ENCODE results near the gene CCDC134. TPM values are rescaled to one million over a fixed set of nuclear protein-coding genes. Genes with fewer than 3 reads are reported as not detected.

The CCDC134 gene
- total and polyA plus RNA-seq, 9 of the 15 experiments (the other 6 are each of a cell fraction or from before 2014, with no cell fraction given), result 0.56 to 11.9 (median 5.3) TPM

DNA sequence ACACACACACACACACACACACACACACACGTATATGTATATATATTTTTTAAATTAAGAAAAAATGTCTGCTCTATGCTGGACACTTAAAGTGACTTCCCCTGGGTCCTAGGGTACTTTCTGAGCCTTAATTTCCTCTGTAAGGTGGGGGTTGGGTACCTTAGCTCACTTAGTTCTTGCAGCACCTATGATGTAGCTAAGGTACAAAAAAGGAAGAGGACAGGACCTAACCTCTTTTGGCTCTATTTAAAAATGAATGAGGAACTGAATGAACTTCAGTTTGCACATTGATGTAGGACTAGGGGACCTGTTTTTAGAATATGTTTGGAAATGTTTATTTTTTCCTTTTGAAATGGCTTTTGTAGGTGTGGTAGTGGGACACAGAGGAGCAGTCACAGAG lies 43.6 kb downstream of the CCDC134 start:
- in situ Hi-C loops (cut with MboI) (no loop called here), intact Hi-C loops (cut with micrococcal nuclease) (no loop called here)
- ATAC-seq (no peak), FAIRE-seq (no peak), DNase-seq (ENCODE audit: extremely low read depth in 1 of 4, low spot score in 3 of 4) (no peak)
- Histone ChIP-seq H3K27ac (ENCODE audit: extremely low read depth, low read depth, low read length) (0 out of 3 replicates have a peak overlapping the region, but pooled peaks have one; percentile 20), H2AFZ (ENCODE audit: low read depth, low read length) (no peak overlapping the region), H4K20me1 (replicated peaks; ENCODE audit: control insufficient read depth, insufficient read depth, low read length) (peaks cover 70% of the 10 kb centered on the region), H3K36me3 (ENCODE audit: control insufficient read depth, insufficient read depth, low read length) (peaks cover 59% of the 10 kb centered on the region), H3K27me3 (ENCODE audit: control insufficient read depth in 2 of 2, insufficient read depth in 2 of 2, low read length in 2 of 2) (no peaks in the 10 kb centered on the region), H3K9me3 (replicated peaks; ENCODE audit: control insufficient read depth, insufficient read depth, low read depth, low read length) (no peaks in the 10 kb centered on the region), H3K4me3 (no peak overlapping the region), H3K4me1 (replicated peaks in 1 of 2; ENCODE audit: control insufficient read depth in 2 of 2, insufficient read depth in 2 of 2, low read length in 2 of 2) (peaks cover 22 to 71% of the 10 kb centered on the region in 2 experiments), H3K4me2 (ENCODE audit: insufficient read depth, low read length) (peak overlapping the region; percentile 3; the same call in 1 of the 2 replicates), H3K9ac (ENCODE audit: insufficient read depth in 1 of 2, low read depth in 2 of 2, low read length in 2 of 2) (no peak overlapping the region), H3K9me1 (ENCODE audit: control insufficient read depth, insufficient read depth, low read length) (peaks cover 26% of the 10 kb centered on the region), H3K79me2 (ENCODE audit: control insufficient read depth, insufficient read depth, low read length) (peaks cover 98% of the 10 kb centered on the region)
- no TSS peak for BruUV-seq (replicated peaks)
- ChIA-PET POLR2A (interaction anchor here (0.5 to 5.1 kb wide), 7 partner anchors 8 to 464 kb away, joined by 3 to 34 read pairs (median 3); partner anchors contain the start of gene SREBF2), CTCF (ENCODE audit: low intra/inter-chr PET ratio) (no interaction called here)
- no CpG with 5 or more reads among the region's 1 CpG for WGBS (ENCODE audit: insufficient coverage, low coverage, missing lambda C conversion rate)
- TF ChIP-seq ELF1 (tag; IDR thresholded peaks at IDR 0.05) (no peak), SPI1 (IDR thresholded peaks at IDR 0.05; ENCODE audit: borderline replicate concordance, low read depth, low read length) (peak; percentile 16; the same call in 1 of the 2 replicates)

GRCh38 chr22:41844513-41844912 lies 44.0 kb downstream of the CCDC134 start:
- DNase-seq (ENCODE audit: extremely low read depth in 1 of 4, low spot score in 3 of 4) (peak in 1 of 4 experiments; percentile 24), ATAC-seq (0 out of 3 replicates have a peak, but pooled peaks have one; percentile 5), FAIRE-seq (no peak)
- Histone ChIP-seq H3K4me3 (no peak overlapping the region), H3K9ac (ENCODE audit: insufficient read depth in 1 of 2, low read depth in 2 of 2, low read length in 2 of 2) (peak overlapping the region in 1 of 2 experiments; percentile 46; a peak in 1 of 4 replicates), H3K9me3 (replicated peaks; ENCODE audit: control insufficient read depth, insufficient read depth, low read depth, low read length) (no peaks in the 10 kb centered on the region), H3K9me1 (ENCODE audit: control insufficient read depth, insufficient read depth, low read length) (peaks cover 21% of the 10 kb centered on the region), H4K20me1 (replicated peaks; ENCODE audit: control insufficient read depth, insufficient read depth, low read length) (peaks cover 66% of the 10 kb centered on the region), H2AFZ (ENCODE audit: low read depth, low read length) (no peak overlapping the region), H3K27ac (ENCODE audit: extremely low read depth, low read depth, low read length) (peak overlapping the region; percentile 20; the same call in 1 of the 3 replicates), H3K4me2 (ENCODE audit: insufficient read depth, low read length) (peak overlapping the region; percentile 3; the same call in 1 of the 2 replicates), H3K36me3 (ENCODE audit: control insufficient read depth, insufficient read depth, low read length) (peaks cover 58% of the 10 kb centered on the region), H3K79me2 (ENCODE audit: control insufficient read depth, insufficient read depth, low read length) (peaks cover 98% of the 10 kb centered on the region), H3K27me3 (ENCODE audit: control insufficient read depth in 2 of 2, insufficient read depth in 2 of 2, low read length in 2 of 2) (no peaks in the 10 kb centered on the region), H3K4me1 (replicated peaks in 1 of 2; ENCODE audit: control insufficient read depth in 2 of 2, insufficient read depth in 2 of 2, low read length in 2 of 2) (peaks cover 22 to 66% of the 10 kb centered on the region in 2 experiments)
- CTCF ChIA-PET (ENCODE audit: low intra/inter-chr PET ratio), result no interaction called here
- WGBS (ENCODE audit: insufficient coverage, low coverage, missing lambda C conversion rate), result 32% methylated on average over 2 of the region's 3 CpGs
- no TSS peak for BruUV-seq (replicated peaks)
- intact Hi-C loops (cut with micrococcal nuclease), result no loop called here
- POLR2A ChIA-PET, result interaction anchor here (0.9 to 5.1 kb wide), 3 partner anchors 9 to 13 kb away, joined by 3 to 34 read pairs (median 4); partner anchors contain the start of gene SREBF2
- in situ Hi-C loops (cut with MboI), result no loop called here
- TF ChIP-seq NONO (IDR thresholded peaks at IDR 0.05; ENCODE audit: low read depth in 2 of 2, low read length in 1 of 2), result no peak
- TF ChIP-seq JUND (IDR thresholded peaks at IDR 0.05; ENCODE audit: borderline replicate concordance, low read depth, low read length), result no peak
- no peak for TF ChIP-seq JUND (tag; IDR thresholded peaks at IDR 0.05; ENCODE audit: borderline replicate concordance, low read depth, low read length)
- TF ChIP-seq ADNP (tag; IDR thresholded peaks at IDR 0.05), result 0 out of 2 replicates have a peak, but pooled peaks have one; percentile 6
- peak; percentile 39; the same call in 1 of the 2 replicates for TF ChIP-seq MYC (IDR thresholded peaks at IDR 0.05; ENCODE audit: low read depth, low read length)
- TF ChIP-seq MYC (CRISPR knock-in tag; IDR thresholded peaks at IDR 0.05; ENCODE audit: borderline replicate concordance, low read depth), result no peak

All from K562 (cell line).